Measurements from ENCODE around the gene RACGAP1.

RACGAP1 gene

GRCh38 chr12:49941556-49942511, 83.5 kb downstream of the RACGAP1 start:
- DNase-seq (ENCODE audit: low spot score): no peak

GRCh38 chr12:49939707-49940106, 85.6 kb downstream of the RACGAP1 start:
- DNase-seq (ENCODE audit: low spot score): no peak

GRCh38 chr12:49939307-49939706, 86.0 kb downstream of the RACGAP1 start:
- no peak for DNase-seq (ENCODE audit: low spot score)
